A549 (cell line): Measurements from ENCODE around the gene TRAPPC2L. TPM values are rescaled to one million over a fixed set of nuclear protein-coding genes. Genes with fewer than 3 reads are reported as not detected.

Source experiments
- ATAC-seq, 2 experiments: fragments of 200-7000 bp in 1 of 2; fragments of >200 bp in 1 of 2; cut with Nextera tagmentation in 1 of 2; cut with Tn5 transposase in 1 of 2; 3 replicates each; pipeline versions ENCODE4 v1.8.0 to v1.9.1; 2018 to 2020; ENCODE audit warnings: mild to moderate bottlenecking in 1 of 2, moderate library complexity in 1 of 2
- CTCF ChIA-PET: fragments of 300-600 bp; sonication (Branson Sonifier 250); formaldehyde crosslinking; extraction: SDS; loops from one replicate; lab custom pipeline; 2021; ENCODE audit warnings: antibody characterized with exemption, inconsistent platforms; lab: Yijun Ruan, JAX
- POLR2A ChIA-PET: fragments of 350-600 bp; formaldehyde crosslinking; extraction: SDS; loops from one replicate; lab custom pipeline; 2021; ENCODE audit warnings: antibody characterized with exemption, inconsistent platforms; lab: Yijun Ruan, JAX
- DNase-seq, 2 experiments: peaks; one replicate each; pipeline versions ENCODE4 v3.0.0 to v3.0.0-alpha.2; 2011 to 2016; ENCODE audit warnings: low read depth in 1 of 2, low spot score in 1 of 2
- FAIRE-seq: peaks from 2 replicates; lab custom pipeline; 2011; peaks lifted over from hg19 to GRCh38; lab: Jason Lieb, UNC
- H3K27ac ChIP-seq, 2 experiments: fragments of >200 bp; sonication (Bioruptor Twin); formaldehyde crosslinking; 3 replicates each; pipeline ENCODE4 v1.5.1; 2016 to 2017
- H3K4me1 ChIP-seq: fragments of >200 bp; sonication (Bioruptor Twin); formaldehyde crosslinking; 3 replicates; pipeline ENCODE4 v1.6.1; 2016
- H3K4me2 ChIP-seq: fragments of >200 bp; sonication (Bioruptor Twin); formaldehyde crosslinking; 3 replicates; pipeline ENCODE4 v1.6.1; 2016
- H3K4me3 ChIP-seq: fragments of >200 bp; sonication (Bioruptor Twin); formaldehyde crosslinking; 3 replicates; pipeline ENCODE4 v1.5.1; 2016
- H3K9me3 ChIP-seq: fragments of >200 bp; sonication (Bioruptor Twin); formaldehyde crosslinking; 3 replicates; pipeline ENCODE4 v1.6.1; 2016
- BCL3 ChIP-seq: fragments of >200 bp; sonication (Bioruptor Twin); formaldehyde crosslinking; IDR thresholded peaks from 3 replicates; pipeline ENCODE4 v1.6.1; 2016
- CBX2 ChIP-seq: fragments of 200-600 bp; sonication (generic); IDR thresholded peaks from 2 replicates; pipeline ENCODE4 v1.6.1; 2016; ENCODE audit warnings: low read depth, mild to moderate bottlenecking, borderline replicate concordance
- E2F6 ChIP-seq: IDR thresholded peaks from 2 replicates; pipeline ENCODE4 v1.6.1; 2012; ENCODE audit warnings: low read depth, borderline replicate concordance
- ELK1 ChIP-seq: fragments of 150-350 bp; IDR thresholded peaks from 2 replicates; pipeline ENCODE4 v1.6.1; 2014; ENCODE audit warnings: low read depth, mild to moderate bottlenecking, low read length
- EP300 ChIP-seq, 2 experiments: fragments of >200 bp; sonication (Bioruptor Twin); formaldehyde crosslinking; IDR thresholded peaks; 2 replicates in 1 of 2; 3 replicates in 1 of 2; pipeline ENCODE4 v1.6.1; 2016 to 2017
- ESRRA ChIP-seq: fragments of 150-350 bp; IDR thresholded peaks from 2 replicates; pipeline ENCODE4 v1.6.1; 2014; ENCODE audit warnings: mild to moderate bottlenecking, low read length, borderline replicate concordance
- FOSB ChIP-seq: fragments of 250-450 bp; sonication (Bioruptor Pico); IDR thresholded peaks from 2 replicates; pipeline ENCODE4 v1.5.0; 2020; ENCODE audit warnings: mild to moderate bottlenecking, moderate library complexity
- FOSL2 ChIP-seq, 2 experiments: fragments of 450-650 bp in 1 of 2; fragments of >200 bp in 1 of 2; sonication (Bioruptor Twin) in 1 of 2; formaldehyde crosslinking; IDR thresholded peaks; 2 replicates each; pipeline versions ENCODE4 v1.5.0 to v1.6.1; 2016 to 2020; ENCODE audit warnings: mild to moderate bottlenecking in 1 of 2, moderate library complexity in 1 of 2
- GATA3 ChIP-seq: IDR thresholded peaks from 2 replicates; pipeline ENCODE4 v1.6.1; 2012; ENCODE audit warnings: borderline replicate concordance
- HDAC2 ChIP-seq: fragments of 200-600 bp; sonication (generic); IDR thresholded peaks from 2 replicates; pipeline ENCODE4 v1.6.1; 2016
- HOXB13 ChIP-seq: fragments of 250-450 bp; sonication (Bioruptor Pico); IDR thresholded peaks from 2 replicates; pipeline ENCODE4 v1.5.0; 2020; ENCODE audit warnings: low read depth, mild to moderate bottlenecking, moderate library complexity
- JUNB ChIP-seq: fragments of >200 bp; sonication (Bioruptor Twin); formaldehyde crosslinking; IDR thresholded peaks from 2 replicates; pipeline ENCODE4 v1.6.1; 2016
- KDM5A ChIP-seq: fragments of 200-600 bp; sonication (generic); IDR thresholded peaks from 2 replicates; pipeline ENCODE4 v1.6.1; 2016; ENCODE audit warnings: antibody characterized with exemption, mild to moderate bottlenecking
- MAX ChIP-seq: IDR thresholded peaks from 2 replicates; pipeline ENCODE4 v1.6.1; 2012
- MAZ ChIP-seq: fragments of 150-350 bp; IDR thresholded peaks from 2 replicates; pipeline ENCODE4 v1.6.1; 2014; ENCODE audit warnings: antibody characterized with exemption, low read depth, low read length, borderline replicate concordance
- MYC ChIP-seq: IDR thresholded peaks from 2 replicates; pipeline ENCODE4 v1.6.1; 2012; ENCODE audit warnings: mild to moderate bottlenecking, inconsistent platforms, low read length, improper control_type of control experiment, borderline replicate concordance
- PHF8 ChIP-seq: fragments of 200-600 bp; sonication (generic); IDR thresholded peaks from 2 replicates; pipeline ENCODE4 v1.6.1; 2016; ENCODE audit warnings: low read depth, mild to moderate bottlenecking, antibody characterized with exemption, moderate library complexity, borderline replicate concordance
- POLR2A ChIP-seq: IDR thresholded peaks from 2 replicates; pipeline ENCODE4 v1.6.1; 2012; ENCODE audit warnings: mild to moderate bottlenecking, low read length
- POLR2AphosphoS2 ChIP-seq: conservative IDR thresholded peaks from 2 replicates; pipeline ENCODE4 v1.6.1; 2012; ENCODE audit warnings: low read length, improper control_type of control experiment, inconsistent platforms
- RCOR1 ChIP-seq: fragments of 150-350 bp; IDR thresholded peaks from 2 replicates; pipeline ENCODE4 v1.6.1; 2014; ENCODE audit warnings: antibody characterized with exemption, low read length, low read depth
- RFX5 ChIP-seq: fragments of 450-650 bp; IDR thresholded peaks from 2 replicates; pipeline ENCODE4 v1.7.1; 2014; ENCODE audit warnings: antibody characterized with exemption, mild to moderate bottlenecking, moderate library complexity
- SMC3 ChIP-seq: fragments of >200 bp; sonication (Bioruptor Twin); formaldehyde crosslinking; IDR thresholded peaks from 3 replicates; pipeline ENCODE4 v1.6.1; 2018; ENCODE audit warnings: inconsistent platforms
- SREBF2 ChIP-seq: fragments of 450-650 bp; IDR thresholded peaks from 2 replicates; pipeline ENCODE4 v1.6.1; 2014; ENCODE audit warnings: mild to moderate bottlenecking, moderate library complexity
- TFCP2L1 ChIP-seq: fragments of 250-450 bp; sonication (Bioruptor Pico); IDR thresholded peaks from 2 replicates; pipeline ENCODE4 v1.5.0; 2021; ENCODE audit warnings: mild to moderate bottlenecking
- TP53 ChIP-seq: fragments of 250-450 bp; sonication (Bioruptor Pico); IDR thresholded peaks from 2 replicates; pipeline ENCODE4 v1.5.0; 2021; ENCODE audit warnings: mild to moderate bottlenecking, moderate library complexity
- ZFP36 ChIP-seq: fragments of 450-650 bp; IDR thresholded peaks from 2 replicates; pipeline ENCODE4 v1.6.1; 2014; ENCODE audit warnings: borderline replicate concordance; ENCODE audit not compliant: partially characterized antibody
- ZNF302 ChIP-seq: fragments of 250-450 bp; sonication (Bioruptor Pico); IDR thresholded peaks from 2 replicates; pipeline ENCODE4 v1.9.0; 2021; ENCODE audit warnings: inconsistent platforms, mild to moderate bottlenecking, moderate library complexity
- WGBS: methylation state at CpG from one replicate; pipeline ENCODE4 v1.1.6; 2017; ENCODE audit errors: missing lambda C conversion rate; 5-methylcytosine and 5-hydroxymethylcytosine counted together
- polyA plus RNA-seq, 4 experiments: library from polyadenylated mRNA; depleted of rRNA in 3 of 4; stranded (reverse); fragments of >200 nt; fragmentation: RNase III in 1 of 4; extraction: RNeasy Plus Mini Kit Qiagen cat#74134 plus additional on column Dnase treatment in 1 of 4; gene quantifications; 2 replicates in 3 of 4; 3 replicates in 1 of 4; pipeline ENCODE4 v1.2.3, GENCODE V29; 2011 to 2017

The TRAPPC2L gene
- polyA plus RNA-seq, 2 of the 4 experiments (the other 2 are of a cell fraction) = 70.3 to 80.2 TPM

GRCh38 chr16:88875703-88876234, 18.8 kb downstream of the TRAPPC2L start:
- POLR2A ChIA-PET = no interaction called here
- Histone ChIP-seq H3K4me2 (no peak overlapping the region), H3K9me3 (no peaks in the 10 kb centered on the region), H3K4me3 (no peak overlapping the region), H3K27ac (no peak overlapping the region)
- ATAC-seq (no peak), FAIRE-seq (no peak)
- CTCF ChIA-PET = no interaction called here
- 74% methylated on average over 22 of the region's 22 CpGs for WGBS
- TF ChIP-seq FOSL2 (IDR thresholded peaks at IDR 0.05) (no peak), FOSL2 (CRISPR knock-in tag; IDR thresholded peaks at IDR 0.05) (no peak), ZFP36 (no peak), HOXB13 (CRISPR knock-in tag) (no peak), SMC3 (no peak), BCL3 (no peak), ZNF302 (CRISPR knock-in tag) (no peak), TP53 (no peak), CBX2 (no peak), JUNB (no peak), RFX5 (no peak), ESRRA (no peak)
- TF ChIP-seq, all 56 proteins: peak for 0
- H3K4me1 ChIP-seq = no peaks in the 10 kb centered on the region
- no peak for DNase-seq

GRCh38 chr16:88876942-88877526, 20.1 kb downstream of the TRAPPC2L start:
- no peak for ATAC-seq
- no peak overlapping the region for H3K27ac ChIP-seq
- TF ChIP-seq FOSB (no peak), RCOR1 (no peak), MAZ (no peak)
- TF ChIP-seq, all 56 proteins: peak for 0
- H3K4me2 ChIP-seq = no peak overlapping the region
- FAIRE-seq (no peak), DNase-seq (no peak)
- WGBS = 50% methylated on average over 24 of the region's 33 CpGs
- H3K9me3 ChIP-seq = no peaks in the 10 kb centered on the region
- POLR2A ChIA-PET = no interaction called here
- CTCF ChIA-PET = no interaction called here
- no peak overlapping the region for H3K4me3 ChIP-seq
- peaks cover under 1% of the 10 kb centered on the region; the same call in 1 of the 3 replicates for H3K4me1 ChIP-seq

- POLR2A ChIA-PET = no interaction called here
These were observed 20.8 kb downstream of the TRAPPC2L start for GRCh38 chr16:88877564-88878289.

GRCh38 chr16:88878356-88878755, 21.4 kb downstream of the TRAPPC2L start:
- CTCF ChIA-PET = interaction anchor here (1.3 to 2.1 kb wide), 2 partner anchors 63 to 135 kb away, joined by 3 to 4 read pairs; no protein-coding TSS in a partner anchor
- FAIRE-seq = no peak
- POLR2A ChIA-PET = no interaction called here
- TF ChIP-seq MAX (no peak), PHF8 (no peak), FOSL2 (IDR thresholded peaks at IDR 0.05) (no peak), FOSL2 (CRISPR knock-in tag; IDR thresholded peaks at IDR 0.05) (no peak), TFCP2L1 (CRISPR knock-in tag) (no peak), E2F6 (no peak), CBX2 (no peak), EP300 (IDR thresholded peaks at IDR 0.05) (no peak), GATA3 (no peak), POLR2A (no peak), ELK1 (no peak), ZFP36 (no peak), MYC (no peak), POLR2AphosphoS2 (no peak)
- DNase-seq = no peak
- no peak overlapping the region for H3K27ac ChIP-seq
- peaks cover 7% of the 10 kb centered on the region; the same call in 2 of the 3 replicates for H3K4me1 ChIP-seq
- 44% methylated on average over 9 of the region's 20 CpGs for WGBS
- H3K4me2 ChIP-seq = no peak overlapping the region
- no peaks in the 10 kb centered on the region for H3K9me3 ChIP-seq
- ATAC-seq = no peak
- no peak overlapping the region for H3K4me3 ChIP-seq

More at GRCh38 chr16:88877564-88878289, 20.8 kb downstream of the TRAPPC2L start:
- Histone ChIP-seq H3K27ac (no peak overlapping the region), H3K9me3 (no peaks in the 10 kb centered on the region), H3K4me1 (peaks cover 7% of the 10 kb centered on the region; the same call in 2 of the 3 replicates), H3K4me2 (no peak overlapping the region), H3K4me3 (no peak overlapping the region)
- DNase-seq (no peak), FAIRE-seq (no peak), ATAC-seq (no peak)
- WGBS = 39% methylated on average over 18 of the region's 20 CpGs
- CTCF ChIA-PET = no interaction called here
- TF ChIP-seq SREBF2 (no peak), CBX2 (no peak), MAZ (no peak), TFCP2L1 (CRISPR knock-in tag) (no peak), KDM5A (no peak), HDAC2 (no peak)
